GM19372 (cell line): Measurements from ENCODE around the gene NCCRP1.
"Not testable (repeated sequence)": the region's sequence is repeated elsewhere in the genome, so short reads cannot be mapped to it uniquely, and the experiment has no call there.

Experiments used
- ATAC-seq: cut with Tn5 transposase; IDR thresholded peaks from one replicate; pipeline ENCODE4 v1.9.1; 2021; ENCODE audit warnings: mild to moderate bottlenecking, low read depth, moderate library complexity; ENCODE audit not compliant: unreplicated experiment

The NCCRP1 gene

GRCh38 chr19:39238209-39238608 is 41.4 kb downstream of the NCCRP1 start:
- ATAC-seq: no peak

- no peak for ATAC-seq
Observed at GRCh38 chr19:39238944-39239343, 42.2 kb downstream of the NCCRP1 start.

- no peak for ATAC-seq
Observed at GRCh38 chr19:39240421-39240820, 43.7 kb downstream of the NCCRP1 start.

- ATAC-seq: not testable (repeated sequence)
Observed at GRCh38 chr19:39243741-39244140, 47.0 kb downstream of the NCCRP1 start.

DNA sequence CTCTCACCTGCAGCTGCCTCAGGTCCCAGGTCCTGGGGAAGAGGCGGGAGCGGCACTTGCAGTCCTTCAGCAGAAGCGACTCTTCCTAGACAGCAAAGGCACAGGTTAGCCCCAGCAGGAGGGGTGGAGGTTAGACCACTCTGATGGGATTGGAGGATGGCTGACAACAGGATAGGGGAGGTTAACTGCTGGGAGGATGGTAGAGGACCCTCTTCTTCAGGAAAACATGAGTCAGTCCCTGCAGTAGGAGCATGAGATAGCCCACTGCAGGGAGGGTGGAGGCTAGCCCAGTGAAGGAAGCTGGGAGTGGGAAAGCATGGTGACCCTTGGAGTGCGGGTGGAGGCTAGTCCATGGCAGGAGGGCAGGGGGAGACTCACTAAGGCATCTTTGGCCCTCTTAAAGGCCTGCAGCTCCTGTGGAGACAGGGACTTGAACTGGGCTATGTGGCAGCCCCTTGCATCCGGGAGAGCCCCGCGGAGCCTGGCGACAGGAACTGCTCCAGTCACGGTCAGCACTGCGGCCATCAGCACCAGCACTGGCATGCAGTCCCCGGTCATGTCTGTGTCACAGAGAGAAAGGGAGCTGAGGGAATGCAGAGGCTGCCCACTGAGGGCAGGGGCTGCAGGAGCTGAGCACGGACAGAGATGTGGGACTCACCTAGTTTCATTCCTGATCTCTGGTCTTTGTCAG is 47.8 kb downstream of the NCCRP1 start, which contains the start of gene IFNL3:
TSS of gene IFNL3 (minus strand) at position 597 of the 691 bp plus-strand sequence. CDS start at position 558, 39 bp downstream.
- not testable (repeated sequence) for ATAC-seq

DNA sequence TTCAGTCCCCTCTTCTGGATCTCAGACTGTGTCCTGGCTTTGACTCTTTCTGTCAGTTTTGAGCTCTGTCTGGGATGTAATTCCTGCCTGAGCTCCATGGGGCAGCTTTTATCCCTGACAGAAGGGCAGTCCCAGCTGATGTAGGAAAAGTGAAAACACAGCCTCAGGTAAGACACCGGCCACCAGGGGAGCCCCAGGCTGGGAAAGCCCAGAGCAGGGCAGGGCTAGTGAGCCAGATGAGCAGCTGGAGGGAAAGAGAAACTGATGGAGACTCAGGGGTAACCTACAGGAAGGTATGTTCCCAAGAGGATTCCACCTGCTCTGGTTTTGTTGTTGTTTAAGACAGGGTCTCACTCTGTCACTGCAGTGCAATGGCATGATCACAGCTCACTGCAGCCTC is 48.4 kb downstream of the NCCRP1 start:
- ATAC-seq: not testable (repeated sequence)

- ATAC-seq: no peak
Observed at GRCh38 chr19:39246951-39247669, 50.3 kb downstream of the NCCRP1 start.

DNA sequence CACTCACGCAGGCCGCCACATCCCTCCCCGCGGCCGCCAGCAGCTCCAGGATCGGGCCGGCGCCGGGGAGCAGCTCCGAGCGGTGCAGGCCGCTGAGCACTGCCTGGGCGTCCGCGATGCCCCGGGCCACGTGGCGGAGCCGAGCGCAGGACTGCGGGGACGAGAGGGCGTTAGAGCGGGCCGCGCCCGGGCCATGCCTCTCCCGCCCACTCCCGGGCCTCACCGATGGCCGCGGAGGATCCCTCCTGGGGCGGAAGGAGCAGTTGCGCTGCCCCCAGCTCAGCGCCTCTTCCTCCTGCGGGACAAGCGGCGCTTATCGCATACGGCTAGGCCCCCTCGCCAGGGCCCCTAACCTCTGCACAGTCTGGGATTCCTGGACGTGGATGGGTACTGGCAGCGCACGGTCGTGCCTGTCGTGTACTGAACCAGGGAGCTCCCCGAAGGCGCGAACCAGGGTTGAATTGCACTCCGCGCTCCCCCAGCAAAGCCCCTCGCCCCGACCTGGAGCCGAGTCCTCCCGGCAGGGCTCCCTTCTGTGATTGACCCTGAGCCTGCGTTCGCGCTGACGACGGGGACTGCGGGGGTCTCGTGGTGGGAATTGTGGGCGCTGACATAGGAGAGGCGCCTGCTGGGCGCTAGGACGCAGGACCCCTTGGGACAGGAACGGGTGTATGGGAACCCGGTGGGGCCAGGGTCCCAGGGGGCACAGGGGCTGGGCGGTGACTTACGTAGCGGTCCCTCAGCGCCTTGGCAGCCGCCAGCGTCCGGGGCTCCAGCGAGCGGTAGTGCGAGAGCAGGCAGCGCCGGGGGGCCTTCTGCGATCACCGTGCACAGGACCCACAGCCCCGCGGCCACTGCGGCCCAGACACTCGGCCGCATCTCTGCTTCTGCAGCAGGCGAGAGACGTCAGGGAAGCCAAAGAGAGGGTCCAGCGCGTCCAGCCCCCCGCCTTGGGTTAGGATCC is 51.2 kb downstream of the NCCRP1 start:
- no peak for ATAC-seq

- ATAC-seq: no peak
Observed at GRCh38 chr19:39248806-39249205, 52.0 kb downstream of the NCCRP1 start, which contains the start of gene IFNL4. IFNL4 (minus strand) TSS chr19:39248856.

DNA sequence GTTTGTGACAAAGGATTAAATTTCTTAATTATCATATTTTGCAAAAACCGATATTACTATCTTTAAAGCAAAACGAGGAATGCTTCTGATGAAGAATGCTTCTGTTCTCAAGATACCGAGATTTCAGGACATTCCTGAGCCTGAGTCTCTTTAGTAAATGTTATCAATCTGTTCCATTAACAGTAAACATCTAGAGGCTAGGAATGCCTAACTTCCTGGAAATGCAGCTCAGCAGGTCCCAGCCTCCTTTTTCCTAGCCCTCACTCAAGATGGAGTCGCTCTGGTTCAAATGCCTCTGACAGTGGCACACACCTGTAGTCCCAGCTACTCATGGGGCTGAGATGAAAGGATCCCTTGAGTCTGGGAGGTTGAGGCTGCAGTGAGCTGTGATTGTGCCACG is 54.3 kb downstream of the NCCRP1 start:
- no peak for ATAC-seq
